Prostate gland (tissue), 2 donors: Measurements from ENCODE around the gene DNM3.

ENCODE experiments used
- POLR2A ChIP-seq: fragments of 450-650 bp; IDR thresholded peaks from one replicate; pipeline ENCODE4 v1.6.1; 2016; ENCODE audit warnings: antibody characterized with exemption, mild to moderate bottlenecking
- TF ChIP-seq, protein P1 (sequence below), 4 experiments: fragments of 200-600 bp in 2 of 4; fragments of 450-650 bp in 2 of 4; sonication (generic) in 2 of 4; IDR thresholded peaks; 1 replicate in 3 of 4; 2 replicates in 1 of 4; pipeline ENCODE4 v1.5.1; 2016 to 2019; ENCODE audit warnings: antibody characterized with exemption in 4 of 4, mild to moderate bottlenecking in 2 of 4, moderate library complexity in 2 of 4

DNA sequence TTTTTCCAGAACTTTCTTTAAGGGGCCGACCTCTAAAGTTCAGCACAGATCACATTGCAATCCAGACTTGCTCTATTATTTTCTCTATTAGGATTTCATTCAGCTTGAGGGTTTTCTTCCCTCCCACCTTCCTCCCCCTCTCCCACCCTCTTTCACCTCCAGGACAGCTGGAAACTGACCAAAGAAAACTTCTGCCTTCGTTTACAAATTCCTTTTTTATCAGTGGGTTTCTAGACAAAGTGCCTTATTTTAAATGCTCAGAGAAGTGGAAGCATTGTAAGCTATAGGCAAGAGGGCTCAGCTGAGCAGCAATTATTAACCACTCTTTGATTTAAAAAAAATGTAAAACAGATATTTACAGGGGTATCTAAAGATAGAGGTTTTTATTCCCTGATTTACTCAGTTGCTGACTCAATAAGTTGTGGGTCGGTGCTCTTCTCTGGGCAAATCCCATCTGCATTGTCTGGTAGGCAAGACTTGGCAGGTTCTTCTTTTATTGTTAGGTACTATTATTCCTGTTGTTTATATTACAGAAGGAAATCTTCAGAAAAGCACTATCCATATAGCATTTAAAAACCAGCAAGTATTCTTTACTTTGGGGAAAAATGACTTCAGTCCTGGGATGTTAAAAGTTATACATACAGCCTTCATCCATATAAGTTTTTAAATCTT lies 302.2 kb downstream of the DNM3 start:
- TF ChIP-seq, protein P1, sequence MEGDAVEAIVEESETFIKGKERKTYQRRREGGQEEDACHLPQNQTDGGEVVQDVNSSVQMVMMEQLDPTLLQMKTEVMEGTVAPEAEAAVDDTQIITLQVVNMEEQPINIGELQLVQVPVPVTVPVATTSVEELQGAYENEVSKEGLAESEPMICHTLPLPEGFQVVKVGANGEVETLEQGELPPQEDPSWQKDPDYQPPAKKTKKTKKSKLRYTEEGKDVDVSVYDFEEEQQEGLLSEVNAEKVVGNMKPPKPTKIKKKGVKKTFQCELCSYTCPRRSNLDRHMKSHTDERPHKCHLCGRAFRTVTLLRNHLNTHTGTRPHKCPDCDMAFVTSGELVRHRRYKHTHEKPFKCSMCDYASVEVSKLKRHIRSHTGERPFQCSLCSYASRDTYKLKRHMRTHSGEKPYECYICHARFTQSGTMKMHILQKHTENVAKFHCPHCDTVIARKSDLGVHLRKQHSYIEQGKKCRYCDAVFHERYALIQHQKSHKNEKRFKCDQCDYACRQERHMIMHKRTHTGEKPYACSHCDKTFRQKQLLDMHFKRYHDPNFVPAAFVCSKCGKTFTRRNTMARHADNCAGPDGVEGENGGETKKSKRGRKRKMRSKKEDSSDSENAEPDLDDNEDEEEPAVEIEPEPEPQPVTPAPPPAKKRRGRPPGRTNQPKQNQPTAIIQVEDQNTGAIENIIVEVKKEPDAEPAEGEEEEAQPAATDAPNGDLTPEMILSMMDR (IDR thresholded peaks at IDR 0.05) = no peak
- TF ChIP-seq POLR2A = no peak
